ENCODE measurements around the gene FLNC. TPM values are rescaled to one million over a fixed set of nuclear protein-coding genes. Genes with fewer than 3 reads are reported as not detected.

The FLNC gene
- total and polyA plus RNA-seq, 2 of the 13 experiments (the other 11 are each of a cell fraction or from before 2014, with no cell fraction given), result 0.02 TPM; not detected in 1

DNA sequence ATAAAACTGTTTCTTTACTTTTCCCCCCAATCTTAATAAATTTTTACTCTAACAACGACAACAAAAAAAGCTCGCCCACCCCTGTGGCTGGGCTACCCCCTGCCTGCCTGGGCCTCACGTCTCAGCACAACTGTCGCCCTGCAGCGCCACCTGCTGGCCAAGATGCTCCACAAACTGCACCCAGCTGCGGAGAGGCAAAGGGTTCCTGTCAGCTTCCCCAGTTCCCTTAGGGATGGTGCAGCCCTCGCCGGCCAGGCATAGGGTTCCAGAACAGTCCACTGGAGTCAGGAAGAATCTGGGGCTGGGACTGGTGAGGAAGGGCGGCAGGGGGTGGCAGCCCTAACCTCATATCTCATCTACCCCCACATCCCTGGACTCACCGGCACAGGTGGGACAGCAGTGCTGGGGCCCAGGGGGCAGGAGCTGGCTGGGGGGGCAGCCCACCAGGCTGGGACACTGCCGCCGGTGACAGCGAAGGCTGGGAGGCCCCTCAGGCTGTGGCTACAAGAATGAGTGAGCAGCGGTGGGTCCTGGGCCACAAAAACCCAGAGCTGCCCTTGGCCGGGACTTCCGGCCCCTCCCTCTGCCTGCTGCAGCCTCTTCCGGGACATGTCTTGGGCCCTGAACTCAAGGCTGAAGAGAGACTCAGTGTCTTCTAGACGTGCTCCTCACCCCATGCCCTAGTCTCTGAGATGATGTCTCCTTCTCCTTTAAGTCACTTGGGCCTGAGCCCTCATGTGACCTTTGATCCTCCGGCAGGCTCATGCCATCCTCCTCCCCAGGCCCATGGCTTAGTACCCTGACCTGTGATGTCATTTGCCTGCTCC lies 53.6 kb downstream of the FLNC start (continued):
- TF ChIP-seq, protein P1, sequence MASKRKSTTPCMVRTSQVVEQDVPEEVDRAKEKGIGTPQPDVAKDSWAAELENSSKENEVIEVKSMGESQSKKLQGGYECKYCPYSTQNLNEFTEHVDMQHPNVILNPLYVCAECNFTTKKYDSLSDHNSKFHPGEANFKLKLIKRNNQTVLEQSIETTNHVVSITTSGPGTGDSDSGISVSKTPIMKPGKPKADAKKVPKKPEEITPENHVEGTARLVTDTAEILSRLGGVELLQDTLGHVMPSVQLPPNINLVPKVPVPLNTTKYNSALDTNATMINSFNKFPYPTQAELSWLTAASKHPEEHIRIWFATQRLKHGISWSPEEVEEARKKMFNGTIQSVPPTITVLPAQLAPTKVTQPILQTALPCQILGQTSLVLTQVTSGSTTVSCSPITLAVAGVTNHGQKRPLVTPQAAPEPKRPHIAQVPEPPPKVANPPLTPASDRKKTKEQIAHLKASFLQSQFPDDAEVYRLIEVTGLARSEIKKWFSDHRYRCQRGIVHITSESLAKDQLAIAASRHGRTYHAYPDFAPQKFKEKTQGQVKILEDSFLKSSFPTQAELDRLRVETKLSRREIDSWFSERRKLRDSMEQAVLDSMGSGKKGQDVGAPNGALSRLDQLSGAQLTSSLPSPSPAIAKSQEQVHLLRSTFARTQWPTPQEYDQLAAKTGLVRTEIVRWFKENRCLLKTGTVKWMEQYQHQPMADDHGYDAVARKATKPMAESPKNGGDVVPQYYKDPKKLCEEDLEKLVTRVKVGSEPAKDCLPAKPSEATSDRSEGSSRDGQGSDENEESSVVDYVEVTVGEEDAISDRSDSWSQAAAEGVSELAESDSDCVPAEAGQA (IDR thresholded peaks at IDR 0.05; ENCODE audit: low read depth), result no peak
- TF ChIP-seq, protein P1 (CRISPR knock-in tag; IDR thresholded peaks at IDR 0.05; ENCODE audit: borderline replicate concordance), result no peak
- TF ChIP-seq GABPA (IDR thresholded peaks at IDR 0.05; ENCODE audit: low read depth, low read length) (no peak), GABPA (CRISPR knock-in tag; IDR thresholded peaks at IDR 0.05; ENCODE audit: low read depth) (peak; percentile 91), NAIF1 (CRISPR knock-in tag; IDR thresholded peaks at IDR 0.05; ENCODE audit: borderline replicate concordance) (0 out of 2 replicates have a peak, but pooled peaks have one; percentile 13), ZNF20 (CRISPR knock-in tag; IDR thresholded peaks at IDR 0.05) (no peak), SRSF1 (optimal IDR thresholded peaks at IDR 0.05; ENCODE audit: low read depth, low read length) (peak; percentile 65), EP300 (IDR thresholded peaks at IDR 0.05; ENCODE audit: low read depth in 2 of 2, low read length in 2 of 2) (no peak), EP300 (CRISPR knock-in tag; IDR thresholded peaks at IDR 0.05; ENCODE audit: borderline replicate concordance) (no peak), MXD4 (CRISPR knock-in tag; IDR thresholded peaks at IDR 0.05) (no peak), ZC3H4 (CRISPR knock-in tag; IDR thresholded peaks at IDR 0.05; ENCODE audit: borderline replicate concordance) (no peak), ZFP90 (CRISPR knock-in tag; IDR thresholded peaks at IDR 0.05; ENCODE audit: borderline replicate concordance) (0 out of 2 replicates have a peak, but pooled peaks have one; percentile 47), POLR2A (IDR thresholded peaks at IDR 0.05; ENCODE audit: insufficient read depth in 1 of 2, low read depth in 2 of 2, low read length in 2 of 2) (no peak), EEA1 (CRISPR knock-in tag; IDR thresholded peaks at IDR 0.05; ENCODE audit: borderline replicate concordance) (no peak), SPEN (CRISPR knock-in tag; IDR thresholded peaks at IDR 0.05; ENCODE audit: low read depth) (0 out of 2 replicates have a peak, but pooled peaks have one; percentile 18)
- TF ChIP-seq, protein P2, sequence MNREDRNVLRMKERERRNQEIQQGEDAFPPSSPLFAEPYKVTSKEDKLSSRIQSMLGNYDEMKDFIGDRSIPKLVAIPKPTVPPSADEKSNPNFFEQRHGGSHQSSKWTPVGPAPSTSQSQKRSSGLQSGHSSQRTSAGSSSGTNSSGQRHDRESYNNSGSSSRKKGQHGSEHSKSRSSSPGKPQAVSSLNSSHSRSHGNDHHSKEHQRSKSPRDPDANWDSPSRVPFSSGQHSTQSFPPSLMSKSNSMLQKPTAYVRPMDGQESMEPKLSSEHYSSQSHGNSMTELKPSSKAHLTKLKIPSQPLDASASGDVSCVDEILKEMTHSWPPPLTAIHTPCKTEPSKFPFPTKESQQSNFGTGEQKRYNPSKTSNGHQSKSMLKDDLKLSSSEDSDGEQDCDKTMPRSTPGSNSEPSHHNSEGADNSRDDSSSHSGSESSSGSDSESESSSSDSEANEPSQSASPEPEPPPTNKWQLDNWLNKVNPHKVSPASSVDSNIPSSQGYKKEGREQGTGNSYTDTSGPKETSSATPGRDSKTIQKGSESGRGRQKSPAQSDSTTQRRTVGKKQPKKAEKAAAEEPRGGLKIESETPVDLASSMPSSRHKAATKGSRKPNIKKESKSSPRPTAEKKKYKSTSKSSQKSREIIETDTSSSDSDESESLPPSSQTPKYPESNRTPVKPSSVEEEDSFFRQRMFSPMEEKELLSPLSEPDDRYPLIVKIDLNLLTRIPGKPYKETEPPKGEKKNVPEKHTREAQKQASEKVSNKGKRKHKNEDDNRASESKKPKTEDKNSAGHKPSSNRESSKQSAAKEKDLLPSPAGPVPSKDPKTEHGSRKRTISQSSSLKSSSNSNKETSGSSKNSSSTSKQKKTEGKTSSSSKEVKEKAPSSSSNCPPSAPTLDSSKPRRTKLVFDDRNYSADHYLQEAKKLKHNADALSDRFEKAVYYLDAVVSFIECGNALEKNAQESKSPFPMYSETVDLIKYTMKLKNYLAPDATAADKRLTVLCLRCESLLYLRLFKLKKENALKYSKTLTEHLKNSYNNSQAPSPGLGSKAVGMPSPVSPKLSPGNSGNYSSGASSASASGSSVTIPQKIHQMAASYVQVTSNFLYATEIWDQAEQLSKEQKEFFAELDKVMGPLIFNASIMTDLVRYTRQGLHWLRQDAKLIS (CRISPR knock-in tag; IDR thresholded peaks at IDR 0.05), result no peak
- TF ChIP-seq, protein P3, sequence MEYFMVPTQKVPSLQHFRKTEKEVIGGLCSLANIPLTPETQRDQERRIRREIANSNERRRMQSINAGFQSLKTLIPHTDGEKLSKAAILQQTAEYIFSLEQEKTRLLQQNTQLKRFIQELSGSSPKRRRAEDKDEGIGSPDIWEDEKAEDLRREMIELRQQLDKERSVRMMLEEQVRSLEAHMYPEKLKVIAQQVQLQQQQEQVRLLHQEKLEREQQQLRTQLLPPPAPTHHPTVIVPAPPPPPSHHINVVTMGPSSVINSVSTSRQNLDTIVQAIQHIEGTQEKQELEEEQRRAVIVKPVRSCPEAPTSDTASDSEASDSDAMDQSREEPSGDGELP (IDR thresholded peaks at IDR 0.05; ENCODE audit: borderline replicate concordance, low read depth), result peak; percentile 46; the same call in 1 of the 2 replicates
